ENCODE results near the gene PSMA5.

PSMA5 gene

DNA sequence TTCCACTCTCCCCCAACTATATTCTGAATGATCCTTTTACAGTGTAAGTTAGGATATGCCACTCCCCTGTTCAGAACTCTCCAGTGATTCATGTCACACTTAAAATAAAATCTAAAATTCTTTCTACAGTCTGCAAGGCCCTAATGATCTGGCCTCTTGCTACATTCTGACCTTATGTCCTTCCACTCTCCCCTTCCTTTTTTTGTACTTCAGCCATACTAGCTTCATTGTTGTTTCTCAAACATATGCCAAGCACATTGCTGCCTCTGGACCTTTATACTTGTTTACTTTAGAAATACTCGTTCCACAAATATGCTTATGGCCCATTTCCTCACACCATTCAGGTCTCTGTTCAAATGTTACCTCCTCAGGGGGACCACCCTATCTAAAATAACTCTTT lies 14.8 kb upstream of the PSMA5 start:
- TF ChIP-seq CREB1 (IDR thresholded peaks at IDR 0.05; ENCODE audit: low read depth) (no peak), YY1 (IDR thresholded peaks at IDR 0.05; ENCODE audit: low read depth) (no peak), EGR1 (IDR thresholded peaks at IDR 0.05) (no peak), EP300 (IDR thresholded peaks at IDR 0.05; ENCODE audit: borderline replicate concordance) (no peak), TAF1 (IDR thresholded peaks at IDR 0.05; ENCODE audit: low read depth) (no peak), TEAD4 (IDR thresholded peaks at IDR 0.05) (no peak), NFIC (IDR thresholded peaks at IDR 0.05) (no peak), ZBTB7A (IDR thresholded peaks at IDR 0.05; ENCODE audit: low read depth) (no peak), RAD21 (IDR thresholded peaks at IDR 0.05; ENCODE audit: low read depth) (no peak), CEBPB (IDR thresholded peaks at IDR 0.05) (no peak), FOXM1 (IDR thresholded peaks at IDR 0.05; ENCODE audit: borderline replicate concordance, low read depth) (no peak), TCF12 (IDR thresholded peaks at IDR 0.05; ENCODE audit: low read depth) (no peak)
- TF ChIP-seq, protein P1, sequence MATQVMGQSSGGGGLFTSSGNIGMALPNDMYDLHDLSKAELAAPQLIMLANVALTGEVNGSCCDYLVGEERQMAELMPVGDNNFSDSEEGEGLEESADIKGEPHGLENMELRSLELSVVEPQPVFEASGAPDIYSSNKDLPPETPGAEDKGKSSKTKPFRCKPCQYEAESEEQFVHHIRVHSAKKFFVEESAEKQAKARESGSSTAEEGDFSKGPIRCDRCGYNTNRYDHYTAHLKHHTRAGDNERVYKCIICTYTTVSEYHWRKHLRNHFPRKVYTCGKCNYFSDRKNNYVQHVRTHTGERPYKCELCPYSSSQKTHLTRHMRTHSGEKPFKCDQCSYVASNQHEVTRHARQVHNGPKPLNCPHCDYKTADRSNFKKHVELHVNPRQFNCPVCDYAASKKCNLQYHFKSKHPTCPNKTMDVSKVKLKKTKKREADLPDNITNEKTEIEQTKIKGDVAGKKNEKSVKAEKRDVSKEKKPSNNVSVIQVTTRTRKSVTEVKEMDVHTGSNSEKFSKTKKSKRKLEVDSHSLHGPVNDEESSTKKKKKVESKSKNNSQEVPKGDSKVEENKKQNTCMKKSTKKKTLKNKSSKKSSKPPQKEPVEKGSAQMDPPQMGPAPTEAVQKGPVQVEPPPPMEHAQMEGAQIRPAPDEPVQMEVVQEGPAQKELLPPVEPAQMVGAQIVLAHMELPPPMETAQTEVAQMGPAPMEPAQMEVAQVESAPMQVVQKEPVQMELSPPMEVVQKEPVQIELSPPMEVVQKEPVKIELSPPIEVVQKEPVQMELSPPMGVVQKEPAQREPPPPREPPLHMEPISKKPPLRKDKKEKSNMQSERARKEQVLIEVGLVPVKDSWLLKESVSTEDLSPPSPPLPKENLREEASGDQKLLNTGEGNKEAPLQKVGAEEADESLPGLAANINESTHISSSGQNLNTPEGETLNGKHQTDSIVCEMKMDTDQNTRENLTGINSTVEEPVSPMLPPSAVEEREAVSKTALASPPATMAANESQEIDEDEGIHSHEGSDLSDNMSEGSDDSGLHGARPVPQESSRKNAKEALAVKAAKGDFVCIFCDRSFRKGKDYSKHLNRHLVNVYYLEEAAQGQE (IDR thresholded peaks at IDR 0.05; ENCODE audit: low read depth), result no peak
- TF ChIP-seq, protein P2, sequence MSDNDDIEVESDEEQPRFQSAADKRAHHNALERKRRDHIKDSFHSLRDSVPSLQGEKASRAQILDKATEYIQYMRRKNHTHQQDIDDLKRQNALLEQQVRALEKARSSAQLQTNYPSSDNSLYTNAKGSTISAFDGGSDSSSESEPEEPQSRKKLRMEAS (IDR thresholded peaks at IDR 0.05), result no peak
- TF ChIP-seq, protein P3, sequence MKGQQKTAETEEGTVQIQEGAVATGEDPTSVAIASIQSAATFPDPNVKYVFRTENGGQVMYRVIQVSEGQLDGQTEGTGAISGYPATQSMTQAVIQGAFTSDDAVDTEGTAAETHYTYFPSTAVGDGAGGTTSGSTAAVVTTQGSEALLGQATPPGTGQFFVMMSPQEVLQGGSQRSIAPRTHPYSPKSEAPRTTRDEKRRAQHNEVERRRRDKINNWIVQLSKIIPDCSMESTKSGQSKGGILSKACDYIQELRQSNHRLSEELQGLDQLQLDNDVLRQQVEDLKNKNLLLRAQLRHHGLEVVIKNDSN (IDR thresholded peaks at IDR 0.05), result no peak

DNA sequence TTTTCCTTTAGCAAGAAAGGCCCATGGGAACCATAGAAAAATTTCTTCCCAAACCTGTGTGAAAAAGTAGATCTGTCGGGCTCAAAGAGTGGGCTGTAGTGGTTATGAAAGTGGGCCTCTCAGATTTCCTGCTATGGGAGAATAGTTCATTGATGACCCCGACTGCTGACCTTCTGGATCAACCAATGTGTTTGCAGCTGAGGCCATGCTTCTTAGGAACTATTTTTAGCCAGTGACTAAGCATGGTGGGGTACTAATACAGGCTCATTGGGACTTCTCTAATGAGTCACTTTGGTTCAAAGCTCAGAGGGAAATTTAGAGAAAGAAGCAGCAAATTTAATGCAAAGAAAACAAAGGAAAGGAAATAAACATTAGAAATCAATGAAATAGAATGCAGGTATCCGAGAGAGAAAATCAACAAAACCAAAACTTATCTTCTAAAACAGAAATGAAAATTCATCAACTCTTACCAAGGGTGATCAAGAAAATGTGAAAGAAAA lies 12.6 kb upstream of the PSMA5 start:
- no peak for TF ChIP-seq NFIC (IDR thresholded peaks at IDR 0.05)
- TF ChIP-seq, protein P2 (IDR thresholded peaks at IDR 0.05), result no peak

DNA sequence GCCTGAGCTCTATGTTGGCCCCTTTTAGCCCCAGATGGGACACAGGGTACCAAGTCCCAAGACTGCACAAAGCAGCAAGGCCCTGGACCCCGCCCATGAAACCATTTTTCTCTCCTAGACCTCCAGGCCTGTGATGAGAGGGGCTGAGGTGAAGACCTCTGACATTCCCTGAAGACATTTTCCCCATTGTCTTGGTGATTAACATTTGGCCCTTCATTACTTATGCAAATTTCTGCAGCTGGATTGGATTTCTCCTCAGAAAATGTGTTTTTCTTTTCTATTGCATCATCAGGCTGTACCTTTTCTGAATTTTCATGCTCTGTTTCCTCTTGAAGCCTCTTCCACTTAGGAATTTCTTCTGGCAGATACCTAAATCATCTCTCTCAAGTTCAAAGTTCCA lies 8.2 kb upstream of the PSMA5 start:
- TF ChIP-seq EGR1 (IDR thresholded peaks at IDR 0.05), result no peak

DNA sequence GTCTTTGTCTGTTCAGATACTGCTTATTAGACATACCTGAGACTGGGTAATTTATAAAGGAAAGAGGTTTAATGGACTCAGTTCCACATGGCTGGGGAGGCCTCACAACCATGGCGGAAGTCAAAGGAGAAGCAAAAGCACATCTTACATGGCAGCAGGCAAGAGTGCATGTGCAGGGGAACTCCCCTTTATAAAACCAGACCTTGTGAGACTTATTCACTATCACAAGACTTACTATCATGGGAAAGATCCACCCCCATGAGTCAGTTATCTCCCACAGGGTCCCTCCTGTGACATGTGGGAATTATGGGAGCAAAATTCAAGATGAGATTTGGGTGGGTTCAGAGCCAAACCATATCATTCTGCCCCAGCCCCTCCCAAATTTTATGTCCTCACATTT lies 7.1 kb upstream of the PSMA5 start:
- TF ChIP-seq TEAD4 (IDR thresholded peaks at IDR 0.05) (no peak), TAF1 (IDR thresholded peaks at IDR 0.05; ENCODE audit: low read depth) (no peak), TCF12 (IDR thresholded peaks at IDR 0.05; ENCODE audit: low read depth) (no peak), RAD21 (IDR thresholded peaks at IDR 0.05; ENCODE audit: low read depth) (no peak), CREB1 (IDR thresholded peaks at IDR 0.05; ENCODE audit: low read depth) (no peak), CEBPB (IDR thresholded peaks at IDR 0.05) (no peak), EGR1 (IDR thresholded peaks at IDR 0.05) (no peak), FOXM1 (IDR thresholded peaks at IDR 0.05; ENCODE audit: borderline replicate concordance, low read depth) (no peak), EP300 (IDR thresholded peaks at IDR 0.05; ENCODE audit: borderline replicate concordance) (no peak), ZBTB7A (IDR thresholded peaks at IDR 0.05; ENCODE audit: low read depth) (no peak), NFIC (IDR thresholded peaks at IDR 0.05) (no peak), YY1 (IDR thresholded peaks at IDR 0.05; ENCODE audit: low read depth) (no peak)
- TF ChIP-seq, protein P3 (IDR thresholded peaks at IDR 0.05), result no peak
- TF ChIP-seq, protein P1 (IDR thresholded peaks at IDR 0.05; ENCODE audit: low read depth), result no peak
- TF ChIP-seq, protein P2 (IDR thresholded peaks at IDR 0.05), result no peak

DNA sequence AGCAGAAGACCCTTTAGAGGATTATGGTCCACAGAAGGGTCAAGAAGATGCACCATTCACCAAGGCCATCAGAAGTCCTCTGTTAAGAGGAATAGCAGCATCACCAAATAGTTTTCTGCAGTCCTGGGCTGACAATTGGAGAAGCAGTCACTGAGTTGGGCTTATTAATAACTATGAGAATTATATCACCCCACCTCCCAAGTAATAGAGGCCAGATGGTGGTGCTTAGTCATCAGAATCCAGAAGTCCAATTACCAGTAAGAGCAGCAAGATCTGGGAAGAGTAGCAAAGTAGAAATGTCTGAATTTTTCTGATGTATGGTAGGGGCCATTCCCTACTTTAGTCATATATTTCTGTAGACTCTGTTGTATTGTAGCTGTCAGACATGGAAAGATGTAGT lies 6.1 kb upstream of the PSMA5 start:
- TF ChIP-seq, protein P3 (IDR thresholded peaks at IDR 0.05), result no peak

DNA sequence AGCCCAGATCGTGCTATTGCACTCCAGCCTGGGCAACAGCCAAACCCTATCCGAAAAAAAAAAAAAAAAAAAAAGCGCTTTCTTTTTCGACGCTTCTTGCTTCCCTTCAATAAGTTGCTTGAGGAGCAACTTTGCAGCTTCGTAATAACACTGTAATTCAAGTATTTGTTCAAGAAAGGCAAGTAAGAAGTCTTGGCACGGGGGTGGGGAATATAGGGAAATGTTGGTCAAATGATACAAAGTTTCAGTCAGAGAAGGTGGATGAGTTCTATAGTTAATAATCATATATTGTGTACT lies 871 bp upstream of the PSMA5 start:
- TF ChIP-seq, protein P2 (IDR thresholded peaks at IDR 0.05), result no peak
- TF ChIP-seq RAD21 (IDR thresholded peaks at IDR 0.05; ENCODE audit: low read depth) (no peak), FOXM1 (IDR thresholded peaks at IDR 0.05; ENCODE audit: borderline replicate concordance, low read depth) (no peak), CEBPB (IDR thresholded peaks at IDR 0.05) (no peak), TCF12 (IDR thresholded peaks at IDR 0.05; ENCODE audit: low read depth) (no peak), EGR1 (IDR thresholded peaks at IDR 0.05) (no peak), TAF1 (IDR thresholded peaks at IDR 0.05; ENCODE audit: low read depth) (no peak), NFIC (IDR thresholded peaks at IDR 0.05) (no peak), CREB1 (IDR thresholded peaks at IDR 0.05; ENCODE audit: low read depth) (no peak), YY1 (IDR thresholded peaks at IDR 0.05; ENCODE audit: low read depth) (no peak)
- TF ChIP-seq, protein P1 (IDR thresholded peaks at IDR 0.05; ENCODE audit: low read depth), result no peak
